DMS153 treated with DMSO at 0.1 percent for 48 hours (cell line): ENCODE results near the gene ZNF567.
"Not testable (repeated sequence)": the region's sequence is repeated elsewhere in the genome, so short reads cannot be mapped to it uniquely, and the experiment has no call there.

ENCODE experiments used
- DNase-seq: peaks from one replicate; lab custom pipeline; 2025; ENCODE audit not compliant: unreplicated experiment; lab: John Stamatoyannopoulos, UW

ZNF567 gene

GRCh38 chr19:36687214-36688056, at the start of gene ZNF567:
Gene ZNF567, plus strand, starts transcription at chr19:36687612. Its CDS starts 7,256 bp downstream, at chr19:36694868.
- DNase-seq = peak; percentile 84

- DNase-seq = no peak
Observed at GRCh38 chr19:36638862-36639510, 48.4 kb upstream of the ZNF567 start.

GRCh38 chr19:36646746-36647145, 40.7 kb upstream of the ZNF567 start:
- DNase-seq = no peak

- DNase-seq = no peak
Observed at GRCh38 chr19:36652958-36653357, 34.5 kb upstream of the ZNF567 start.

GRCh38 chr19:36665832-36666231, 21.6 kb upstream of the ZNF567 start:
- DNase-seq = no peak

GRCh38 chr19:36668646-36669045, 18.8 kb upstream of the ZNF567 start:
- no peak for DNase-seq

GRCh38 chr19:36672368-36672767, 15.0 kb upstream of the ZNF567 start:
- no peak for DNase-seq

GRCh38 chr19:36674201-36674600, 13.2 kb upstream of the ZNF567 start:
- no peak for DNase-seq

- no peak for DNase-seq
Observed at GRCh38 chr19:36679455-36679854, 8.0 kb upstream of the ZNF567 start.

GRCh38 chr19:36685835-36686234, 1.6 kb upstream of the ZNF567 start:
- DNase-seq = no peak

- DNase-seq = no peak
Observed at GRCh38 chr19:36686365-36687213, 823 bp upstream of the ZNF567 start.

- DNase-seq = no peak
Observed at GRCh38 chr19:36688058-36688457, 646 bp downstream of the ZNF567 start.

- DNase-seq = no peak
Observed at GRCh38 chr19:36707134-36707533, 19.7 kb downstream of the ZNF567 start.

GRCh38 chr19:36709423-36709822, 22.0 kb downstream of the ZNF567 start:
- no peak for DNase-seq

GRCh38 chr19:36719687-36720556, 32.5 kb downstream of the ZNF567 start:
- DNase-seq = no peak

- DNase-seq = not testable (repeated sequence)
Observed at GRCh38 chr19:36736166-36736565, 48.8 kb downstream of the ZNF567 start.

GRCh38 chr19:36745870-36746269, 58.5 kb downstream of the ZNF567 start:
- no peak for DNase-seq

GRCh38 chr19:36747750-36748149, 60.3 kb downstream of the ZNF567 start:
- no peak for DNase-seq

- no peak for DNase-seq
Observed at GRCh38 chr19:36748431-36749275, 61.2 kb downstream of the ZNF567 start.

- not testable (repeated sequence) for DNase-seq
Observed at GRCh38 chr19:36749613-36750012, 62.2 kb downstream of the ZNF567 start.
